Embryonic facial prominence (tissue), 1 donor: ENCODE data around the gene SERPINB4.

Experiments
- DNase-seq: peaks from one replicate; pipeline ENCODE4 v3.0.0-alpha.2; 2016; ENCODE audit errors: extremely low spot score

The SERPINB4 gene

GRCh38 chr18:63627819-63628218 lies 16.2 kb downstream of the SERPINB4 start:
- no peak for DNase-seq

DNA sequence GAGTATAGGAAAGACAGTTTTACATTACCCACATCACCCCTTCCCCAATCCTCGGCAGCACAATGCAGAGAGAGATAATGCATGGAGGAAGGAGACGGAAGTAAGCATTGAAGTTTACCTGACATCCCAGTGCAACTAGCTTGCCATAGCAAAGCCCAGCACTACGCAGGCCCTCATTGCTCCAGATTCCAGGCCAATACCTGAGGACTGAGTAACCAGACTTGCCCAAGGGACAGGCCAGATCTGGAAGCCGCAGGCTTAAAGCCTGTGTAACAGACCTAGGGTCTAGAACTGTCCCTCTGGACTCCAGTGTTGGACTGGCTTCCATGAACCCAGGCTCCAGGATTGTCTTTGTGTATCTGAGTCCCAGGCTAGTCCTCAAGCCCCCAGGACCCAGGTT lies 17.6 kb downstream of the SERPINB4 start:
- no peak for DNase-seq

DNA sequence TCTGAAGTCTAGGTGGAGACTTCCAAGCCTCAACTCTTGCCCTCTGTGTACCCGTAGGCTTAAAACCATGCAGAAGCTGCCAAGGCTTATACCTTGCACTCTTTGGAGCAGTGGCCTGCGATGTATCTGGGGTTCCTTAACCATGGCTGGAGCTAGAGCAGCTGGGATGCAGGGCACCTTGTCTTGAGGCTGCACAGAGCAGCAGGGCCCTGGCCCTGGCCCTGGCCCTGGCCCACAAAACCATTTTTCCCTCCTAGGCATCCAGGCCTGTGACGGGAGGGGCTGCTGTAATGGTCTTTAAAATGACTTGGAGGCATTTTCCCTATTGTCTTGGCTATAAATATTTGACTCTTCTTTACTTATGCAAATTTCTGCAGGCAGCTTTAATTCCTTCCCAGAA lies 19.2 kb downstream of the SERPINB4 start:
- DNase-seq = no peak

GRCh38 chr18:63619661-63620060 lies 24.4 kb downstream of the SERPINB4 start:
- no peak for DNase-seq

DNA sequence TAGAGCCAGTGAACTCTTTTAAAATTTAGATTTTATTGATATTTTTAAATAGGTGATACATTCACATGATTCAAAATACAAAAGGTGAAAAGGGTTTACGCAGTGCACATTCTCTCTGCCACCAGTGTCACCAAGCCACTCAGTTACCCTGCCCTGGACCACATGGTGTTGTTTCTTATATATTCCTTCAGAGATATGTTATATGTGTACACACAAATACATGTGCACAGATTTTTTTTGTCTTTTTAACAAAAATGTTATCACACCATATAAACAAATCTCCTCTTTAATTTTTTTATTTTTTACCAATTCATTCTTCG lies 26.2 kb downstream of the SERPINB4 start:
- DNase-seq = no peak

DNA sequence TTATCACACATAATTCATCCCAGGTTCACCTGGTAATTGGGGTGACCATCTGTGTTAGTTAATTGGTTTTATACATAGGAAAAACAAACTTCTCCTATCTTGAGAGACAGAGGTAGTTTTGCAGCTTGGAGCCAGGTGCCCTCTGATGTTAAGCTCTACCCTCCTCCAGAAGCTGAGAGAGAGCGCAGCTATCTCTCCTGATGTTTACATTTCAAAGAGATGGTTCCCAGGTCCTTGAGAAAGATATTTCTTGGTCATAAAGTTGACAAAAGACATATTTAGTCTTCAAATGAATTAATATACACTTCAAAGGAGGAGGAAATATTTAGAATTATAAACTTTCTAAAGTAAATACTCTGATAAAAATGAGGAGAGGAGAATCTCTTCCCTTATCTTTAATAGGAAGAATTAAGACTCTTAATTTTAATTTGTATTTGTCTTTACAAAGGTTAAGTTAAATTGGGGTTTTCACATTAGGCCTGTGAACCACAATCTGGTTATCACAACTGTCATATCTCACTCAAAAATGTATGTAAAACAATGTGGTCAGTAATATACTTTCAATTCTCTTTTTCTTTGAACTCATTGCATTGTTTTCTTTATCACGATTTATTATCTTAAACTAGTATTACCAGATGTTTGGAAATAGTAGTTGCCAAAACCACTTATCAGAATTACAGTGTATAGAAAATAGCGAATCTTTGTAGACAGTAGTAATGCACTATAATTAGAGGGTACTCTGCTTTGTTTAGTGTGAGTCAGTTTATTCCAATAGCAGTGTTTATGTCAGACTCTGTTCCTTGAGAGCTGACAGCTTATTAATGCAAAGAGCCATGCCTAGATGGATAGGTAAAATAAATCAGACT lies 26.8 kb downstream of the SERPINB4 start:
- DNase-seq = no peak

- DNase-seq = no peak
Observed at GRCh38 chr18:63613420-63613819, 30.6 kb downstream of the SERPINB4 start.

DNA sequence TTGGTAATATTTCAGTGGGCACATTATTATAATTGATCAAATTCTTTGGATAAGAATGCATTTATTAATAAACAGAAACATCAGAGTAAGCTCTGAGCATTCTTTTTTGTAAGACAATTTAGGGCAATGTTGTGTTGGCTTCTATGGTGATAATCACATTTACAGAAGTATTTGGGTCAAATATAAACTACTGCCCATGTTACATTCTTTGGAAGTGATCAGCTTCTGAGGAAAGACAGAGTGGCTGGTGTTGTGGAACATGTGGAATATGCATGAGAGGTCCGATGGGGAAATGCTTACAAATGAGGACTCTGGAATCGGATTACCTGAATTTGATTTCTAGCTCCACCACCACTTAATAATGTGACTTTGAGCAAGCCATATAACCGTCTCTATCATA lies 37.5 kb downstream of the SERPINB4 start:
- DNase-seq = no peak

GRCh38 chr18:63604791-63605567 lies 39.1 kb downstream of the SERPINB4 start:
- no peak for DNase-seq

- no peak for DNase-seq
Observed at GRCh38 chr18:63603772-63604171, 40.3 kb downstream of the SERPINB4 start.

DNA sequence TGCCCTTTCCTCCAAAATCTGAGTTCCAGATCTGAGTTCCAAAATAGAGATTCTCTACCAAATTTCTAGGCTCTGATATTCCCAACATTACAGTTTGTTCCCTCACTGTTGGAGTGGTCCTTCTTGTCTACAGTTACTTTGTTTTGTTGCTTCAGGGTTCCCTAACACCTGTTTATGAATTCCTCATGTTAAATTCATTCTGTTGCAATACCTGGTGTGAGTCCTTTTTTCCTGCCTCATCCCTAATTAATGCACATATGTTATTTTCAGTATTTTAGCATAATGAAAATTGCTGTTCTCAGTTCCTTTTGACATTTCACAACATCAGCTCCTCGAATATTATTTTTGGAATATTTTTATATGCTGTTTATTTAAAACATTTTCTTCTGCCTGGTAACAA lies 40.7 kb downstream of the SERPINB4 start:
- no peak for DNase-seq

DNA sequence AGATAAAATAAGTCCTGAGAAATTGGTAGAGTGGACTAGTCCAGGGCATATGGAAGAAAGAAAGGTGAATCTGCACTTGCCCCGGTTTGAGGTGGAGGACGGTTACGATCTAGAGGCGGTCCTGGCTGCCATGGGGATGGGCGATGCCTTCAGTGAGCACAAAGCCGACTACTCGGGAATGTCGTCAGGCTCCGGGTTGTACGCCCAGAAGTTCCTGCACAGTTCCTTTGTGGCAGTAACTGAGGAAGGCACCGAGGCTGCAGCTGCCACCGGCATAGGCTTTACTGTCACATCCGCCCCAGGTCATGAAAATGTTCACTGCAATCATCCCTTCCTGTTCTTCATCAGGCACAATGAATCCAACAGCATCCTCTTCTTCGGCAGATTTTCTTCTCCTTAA lies 47.1 kb downstream of the SERPINB4 start:
- no peak for DNase-seq

DNA sequence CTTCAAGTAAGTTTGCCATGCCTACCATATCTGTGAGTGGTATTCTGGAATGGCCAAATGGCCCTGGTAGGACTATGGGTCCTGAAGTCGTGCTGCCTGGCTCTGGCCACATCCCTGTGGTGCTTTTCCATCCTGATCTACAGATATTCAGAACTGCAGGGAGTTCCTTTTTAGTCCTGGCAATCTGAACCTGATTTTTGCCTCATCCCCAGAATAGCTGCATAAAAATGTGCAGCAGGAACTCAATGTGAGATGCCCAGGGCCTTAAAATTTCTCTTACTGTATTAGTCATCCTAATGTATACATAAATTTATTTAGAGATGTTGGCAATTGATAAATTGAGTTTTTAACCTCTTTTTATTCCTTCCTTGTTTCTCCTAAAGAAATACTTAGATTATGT lies 51.6 kb downstream of the SERPINB4 start:
- no peak for DNase-seq

GRCh38 chr18:63591725-63592124 lies 52.3 kb downstream of the SERPINB4 start:
- no peak for DNase-seq

DNA sequence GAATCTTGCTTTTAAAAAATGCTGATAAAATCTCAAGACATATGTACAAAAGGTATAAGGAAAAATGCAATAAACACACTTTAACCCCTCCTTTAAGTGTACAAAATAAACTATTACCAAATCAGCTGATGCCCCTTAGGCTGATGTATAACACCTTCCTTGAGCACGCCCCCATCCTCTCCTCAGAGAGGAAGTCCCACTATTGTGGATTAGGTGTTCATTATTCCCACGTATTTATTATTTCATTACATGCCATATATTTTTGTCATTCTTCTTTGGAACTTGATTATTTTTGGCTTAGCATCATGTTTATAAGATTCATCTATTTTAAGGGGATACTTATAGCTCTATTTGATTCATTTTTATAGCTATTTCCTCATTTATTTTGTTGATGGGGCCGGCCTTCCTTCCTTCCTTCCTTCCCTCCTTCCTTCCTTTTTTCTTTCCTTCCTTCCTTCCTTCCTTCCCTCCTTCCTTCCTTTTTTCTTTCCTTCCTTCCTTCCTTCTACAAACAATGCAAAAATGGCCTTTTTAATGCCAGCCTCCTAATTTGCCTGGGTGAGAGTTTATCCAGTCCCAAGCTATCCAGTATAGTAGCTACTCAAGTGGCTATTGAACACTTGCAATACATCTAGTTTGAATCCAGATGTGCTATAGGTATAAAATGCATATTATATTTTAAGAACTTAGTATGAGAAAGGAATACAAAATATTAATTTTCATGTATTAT lies 52.9 kb downstream of the SERPINB4 start:
- no peak for DNase-seq

DNA sequence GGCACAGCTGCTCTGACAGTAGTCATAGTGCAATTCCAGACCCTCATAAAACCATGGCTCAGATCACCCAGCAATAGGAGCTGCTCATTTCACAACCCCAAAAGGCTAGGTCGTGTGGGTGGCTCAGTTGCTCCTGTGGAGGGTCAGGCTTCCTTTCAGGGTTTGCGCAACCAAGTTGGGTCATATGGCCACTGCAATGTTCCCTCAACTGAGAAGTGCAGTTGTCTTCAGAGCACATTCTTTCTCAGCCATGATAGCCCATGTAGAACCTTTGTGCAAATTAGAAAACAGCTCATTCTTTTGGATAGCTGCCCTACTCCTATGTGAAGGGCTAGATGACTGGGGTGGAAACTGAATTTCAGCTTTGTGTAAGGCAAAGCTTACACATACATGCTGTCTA lies 53.7 kb downstream of the SERPINB4 start:
- no peak for DNase-seq

- no peak for DNase-seq
Observed at GRCh38 chr18:63588909-63589308, 55.1 kb downstream of the SERPINB4 start.
